22Rv1 (cell line): Measurements from ENCODE around the gene SUGCT.

Source experiments
- CTCF ChIP-seq: fragments of 450-650 bp; IDR thresholded peaks from 2 replicates; pipeline ENCODE4 v1.5.1; 2017; ENCODE audit warnings: mild to moderate bottlenecking
- ZFX ChIP-seq: fragments of 450-650 bp; IDR thresholded peaks from 2 replicates; pipeline ENCODE4 v1.6.1; 2017; ENCODE audit warnings: antibody characterized with exemption, borderline replicate concordance

GRCh38 chr7:40402661-40403060, 267.9 kb downstream of the SUGCT start:
- no peak for TF ChIP-seq ZFX
- no peak for TF ChIP-seq CTCF
